ENCODE data around the gene ZBED4.

The ZBED4 gene

GRCh38 chr22:49906071-49906798, 52.6 kb downstream of the ZBED4 start:
- H3K9me2 ChIP-seq (ENCODE audit: low read depth, low read length): no peaks in the 10 kb centered on the region
- TF ChIP-seq EZH2 (IDR thresholded peaks at IDR 0.05; ENCODE audit: borderline replicate concordance, low read length) (no peak), CTCF (IDR thresholded peaks at IDR 0.05; ENCODE audit: low read length) (no peak)
- no peak overlapping the region for H3K27ac ChIP-seq (ENCODE audit: low read depth, low read length, poor library complexity, severe bottlenecking)
- H3K4me3 ChIP-seq (ENCODE audit: low read depth, low read length, poor library complexity, severe bottlenecking): no peak overlapping the region
- peaks cover 70% of the 10 kb centered on the region for H3K36me3 ChIP-seq (ENCODE audit: insufficient read depth, low read length)
- no peak overlapping the region for H3K4me2 ChIP-seq (ENCODE audit: low read length)
- no peaks in the 10 kb centered on the region for H3K27me3 ChIP-seq (ENCODE audit: insufficient read depth, low read length)
- no peaks in the 10 kb centered on the region for H4K20me1 ChIP-seq (ENCODE audit: insufficient read depth, low read length)
- H3K9ac ChIP-seq (ENCODE audit: low read length): no peak overlapping the region
- H3K9me3 ChIP-seq (ENCODE audit: low read length): no peaks in the 10 kb centered on the region
- H3F3A ChIP-seq (ENCODE audit: insufficient read depth, low read length): no peaks in the 10 kb centered on the region
- H3K79me2 ChIP-seq (ENCODE audit: insufficient read depth, low read length): no peaks in the 10 kb centered on the region
- no peak overlapping the region for H2AFZ ChIP-seq (ENCODE audit: low read length)
- H3K4me1 ChIP-seq (ENCODE audit: insufficient read depth, low read length, severe bottlenecking): no peaks in the 10 kb centered on the region

- Histone ChIP-seq H3K4me2 (ENCODE audit: low read length) (no peak overlapping the region), H3K27me3 (ENCODE audit: insufficient read depth, low read length) (no peaks in the 10 kb centered on the region), H3K9me3 (ENCODE audit: low read length) (no peaks in the 10 kb centered on the region), H3K79me2 (ENCODE audit: insufficient read depth, low read length) (no peaks in the 10 kb centered on the region), H3K9ac (ENCODE audit: low read length) (no peak overlapping the region), H3K27ac (ENCODE audit: low read depth, low read length, poor library complexity, severe bottlenecking) (no peak overlapping the region), H3F3A (ENCODE audit: insufficient read depth, low read length) (no peaks in the 10 kb centered on the region), H3K36me3 (ENCODE audit: insufficient read depth, low read length) (peaks cover 68% of the 10 kb centered on the region), H3K4me3 (ENCODE audit: low read depth, low read length, poor library complexity, severe bottlenecking) (no peak overlapping the region), H3K9me2 (ENCODE audit: low read depth, low read length) (no peaks in the 10 kb centered on the region), H4K20me1 (ENCODE audit: insufficient read depth, low read length) (no peaks in the 10 kb centered on the region), H3K4me1 (ENCODE audit: insufficient read depth, low read length, severe bottlenecking) (no peaks in the 10 kb centered on the region), H2AFZ (ENCODE audit: low read length) (no peak overlapping the region)
- TF ChIP-seq EZH2 (IDR thresholded peaks at IDR 0.05; ENCODE audit: borderline replicate concordance, low read length): no peak
- TF ChIP-seq CTCF (IDR thresholded peaks at IDR 0.05; ENCODE audit: low read length): no peak
Observed at GRCh38 chr22:49906799-49907290, 53.2 kb downstream of the ZBED4 start.

DNA sequence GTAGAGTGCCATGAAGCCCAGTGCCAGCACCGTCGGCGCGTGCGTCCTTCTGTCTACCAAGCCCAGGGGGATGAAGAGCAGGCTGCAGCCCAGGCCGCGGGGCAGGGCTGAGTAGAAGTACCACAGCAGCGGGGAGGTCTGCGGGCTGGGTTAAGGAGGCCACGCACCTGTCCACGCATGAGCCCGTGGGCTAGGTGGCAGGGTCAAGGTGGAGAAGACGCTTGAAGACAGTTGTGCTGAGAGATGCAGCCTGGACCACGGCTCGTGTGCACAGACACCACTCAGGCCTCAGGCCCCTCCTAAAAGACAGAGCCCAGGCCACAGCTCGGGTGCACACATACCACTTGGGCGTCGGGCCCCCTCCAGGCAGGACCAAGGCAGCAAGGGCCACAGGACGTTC, 54.2 kb downstream of the ZBED4 start:
- peaks cover 69% of the 10 kb centered on the region for H3K36me3 ChIP-seq (ENCODE audit: insufficient read depth, low read length)
- H3K4me2 ChIP-seq (ENCODE audit: low read length): no peak overlapping the region
- H3F3A ChIP-seq (ENCODE audit: insufficient read depth, low read length): no peaks in the 10 kb centered on the region
- TF ChIP-seq EZH2 (IDR thresholded peaks at IDR 0.05; ENCODE audit: borderline replicate concordance, low read length) (no peak), CTCF (IDR thresholded peaks at IDR 0.05; ENCODE audit: low read length) (no peak)
- H3K9ac ChIP-seq (ENCODE audit: low read length): no peak overlapping the region
- H3K27me3 ChIP-seq (ENCODE audit: insufficient read depth, low read length): no peaks in the 10 kb centered on the region
- H3K27ac ChIP-seq (ENCODE audit: low read depth, low read length, poor library complexity, severe bottlenecking): no peak overlapping the region
- H3K4me3 ChIP-seq (ENCODE audit: low read depth, low read length, poor library complexity, severe bottlenecking): no peak overlapping the region
- H2AFZ ChIP-seq (ENCODE audit: low read length): no peak overlapping the region
- H3K9me3 ChIP-seq (ENCODE audit: low read length): no peaks in the 10 kb centered on the region
- H3K4me1 ChIP-seq (ENCODE audit: insufficient read depth, low read length, severe bottlenecking): no peaks in the 10 kb centered on the region
- no peaks in the 10 kb centered on the region for H3K79me2 ChIP-seq (ENCODE audit: insufficient read depth, low read length)
- no peaks in the 10 kb centered on the region for H3K9me2 ChIP-seq (ENCODE audit: low read depth, low read length)
- H4K20me1 ChIP-seq (ENCODE audit: insufficient read depth, low read length): no peaks in the 10 kb centered on the region

Measured in OCI-LY1 (cell line).